PC-9 (cell line): ENCODE measurements around the gene ARHGAP36. TPM values are rescaled to one million over a fixed set of nuclear protein-coding genes. Genes with fewer than 3 reads are reported as not detected.

Source experiments
- BruUV-seq: library from RNA; stranded (reverse); fragments of 400-500 nt; replicated peaks from 2 replicates; lab custom pipeline; 2021; lab: Mats Ljungman, UMichigan
- CTCF ChIA-PET: fragments of 300-600 bp; sonication (Branson Sonifier 250); formaldehyde crosslinking; loops from one replicate; lab custom pipeline; 2022; ENCODE audit warnings: antibody characterized with exemption; lab: Charles Lee
- POLR2A ChIA-PET: fragments of 300-600 bp; sonication (Branson Sonifier 250); formaldehyde crosslinking; loops from one replicate; lab custom pipeline; 2022; ENCODE audit warnings: antibody characterized with exemption; ENCODE audit not compliant: unreplicated experiment; lab: Charles Lee
- DNase-seq, 2 experiments: peaks; one replicate each; pipeline versions ENCODE4 v3.0.0 to v3.0.0-alpha.2; 2015 to 2022; ENCODE audit warnings: mixed read lengths in 1 of 2
- H2AFZ ChIP-seq: fragments of 200-600 bp; sonication (generic); 2 replicates; pipeline ENCODE4 v1.8.1; 2017; ENCODE audit warnings: antibody characterized with exemption
- H3F3A ChIP-seq: fragments of 200-600 bp; sonication (generic); 2 replicates; pipeline ENCODE4 v1.8.1; 2017; ENCODE audit warnings: antibody characterized with exemption, mild to moderate bottlenecking, low read depth; ENCODE audit not compliant: insufficient read depth
- H3K27ac ChIP-seq: fragments of 200-600 bp; sonication (generic); 2 replicates; pipeline ENCODE4 v1.6.1; 2016; ENCODE audit warnings: mixed run types
- H3K27me3 ChIP-seq: fragments of 200-600 bp; sonication (generic); 2 replicates; pipeline ENCODE4 v1.6.1; 2016; ENCODE audit warnings: low read depth, mixed run types; ENCODE audit not compliant: insufficient read depth
- H3K36me3 ChIP-seq: fragments of 200-600 bp; sonication (generic); 2 replicates; pipeline ENCODE4 v1.6.1; 2016; ENCODE audit warnings: low read depth, mixed run types
- H3K4me1 ChIP-seq: fragments of 200-600 bp; sonication (generic); replicated peaks from 2 replicates; pipeline ENCODE4 v1.6.1; 2016; ENCODE audit warnings: mixed run types; ENCODE audit not compliant: insufficient read depth
- H3K4me2 ChIP-seq: fragments of 200-600 bp; sonication (generic); 2 replicates; pipeline ENCODE4 v1.6.1; 2017; ENCODE audit warnings: mixed run types
- H3K4me3 ChIP-seq: fragments of 200-600 bp; sonication (generic); 2 replicates; pipeline ENCODE4 v1.6.1; 2016; ENCODE audit warnings: mixed run types
- H3K79me2 ChIP-seq: fragments of 200-600 bp; sonication (generic); 2 replicates; pipeline ENCODE4 v1.6.1; 2017; ENCODE audit warnings: low read depth, mixed run types
- H3K9me2 ChIP-seq: fragments of 200-600 bp; sonication (generic); 2 replicates; pipeline ENCODE4 v1.8.1; 2017; ENCODE audit warnings: mild to moderate bottlenecking; ENCODE audit not compliant: insufficient read depth
- H3K9me3 ChIP-seq: fragments of 200-600 bp; sonication (generic); 2 replicates; pipeline ENCODE4 v1.8.1; 2016; ENCODE audit warnings: low read depth; ENCODE audit not compliant: insufficient read depth
- H4K20me1 ChIP-seq: fragments of 200-600 bp; sonication (generic); 2 replicates; pipeline ENCODE4 v1.8.1; 2017; ENCODE audit not compliant: insufficient read depth
- CTCF ChIP-seq: fragments of 200-600 bp; sonication (generic); conservative IDR thresholded peaks from 2 replicates; pipeline ENCODE4 v1.6.1; 2017; ENCODE audit warnings: mixed run types, antibody characterized with exemption, mild to moderate bottlenecking, moderate library complexity
- EZH2 ChIP-seq: fragments of 200-600 bp; sonication (generic); IDR thresholded peaks from 2 replicates; pipeline ENCODE4 v1.8.0; 2017; ENCODE audit warnings: antibody characterized with exemption, low read depth
- intact Hi-C: fragments of 100-400 bp; cut with micrococcal nuclease; formaldehyde crosslinking; loops from one replicate; pipeline ENCODE4 v1.10.0; 2022; ENCODE audit not compliant: unreplicated experiment
- total RNA-seq: library from RNA; stranded (reverse); gene quantifications from 2 replicates; pipeline ENCODE4 v1.2.3, GENCODE V29; 2021

The ARHGAP36 gene
- total RNA-seq, 1 experiment from 2014 or later: not detected

- Histone ChIP-seq H2AFZ (no peak overlapping the region), H4K20me1 (no peaks in the 10 kb centered on the region), H3F3A (no peaks in the 10 kb centered on the region), H3K79me2 (no peaks in the 10 kb centered on the region), H3K27me3 (peaks cover 37% of the 10 kb centered on the region), H3K4me2 (no peak overlapping the region), H3K27ac (no peak overlapping the region), H3K4me3 (no peak overlapping the region), H3K36me3 (no peaks in the 10 kb centered on the region), H3K9me3 (no peaks in the 10 kb centered on the region), H3K9me2 (no peaks in the 10 kb centered on the region), H3K4me1 (no peaks in the 10 kb centered on the region)
- TF ChIP-seq CTCF: no peak
- no peak for TF ChIP-seq EZH2
- CTCF ChIA-PET: no interaction called here
- DNase-seq: no peak
- BruUV-seq: no TSS peak
- POLR2A ChIA-PET: no interaction called here
- intact Hi-C loops: no loop called here
Measured at GRCh38 chrX:131073607-131074006, 15.5 kb downstream of the ARHGAP36 start.

- intact Hi-C loops: no loop called here
- Histone ChIP-seq H2AFZ (no peak overlapping the region), H3K36me3 (no peaks in the 10 kb centered on the region), H3F3A (no peaks in the 10 kb centered on the region), H3K9me3 (no peaks in the 10 kb centered on the region), H3K4me2 (no peak overlapping the region), H4K20me1 (no peaks in the 10 kb centered on the region), H3K27me3 (peaks cover 2% of the 10 kb centered on the region; the same call in 1 of the 2 replicates), H3K9me2 (no peaks in the 10 kb centered on the region), H3K27ac (no peak overlapping the region), H3K79me2 (no peaks in the 10 kb centered on the region), H3K4me3 (no peak overlapping the region), H3K4me1 (no peaks in the 10 kb centered on the region)
- no peak for DNase-seq
- CTCF ChIA-PET: no interaction called here
- TF ChIP-seq CTCF: no peak
- no peak for TF ChIP-seq EZH2
- POLR2A ChIA-PET: no interaction called here
- BruUV-seq: no TSS peak
Measured at GRCh38 chrX:131081772-131082740, 23.9 kb downstream of the ARHGAP36 start.

DNA sequence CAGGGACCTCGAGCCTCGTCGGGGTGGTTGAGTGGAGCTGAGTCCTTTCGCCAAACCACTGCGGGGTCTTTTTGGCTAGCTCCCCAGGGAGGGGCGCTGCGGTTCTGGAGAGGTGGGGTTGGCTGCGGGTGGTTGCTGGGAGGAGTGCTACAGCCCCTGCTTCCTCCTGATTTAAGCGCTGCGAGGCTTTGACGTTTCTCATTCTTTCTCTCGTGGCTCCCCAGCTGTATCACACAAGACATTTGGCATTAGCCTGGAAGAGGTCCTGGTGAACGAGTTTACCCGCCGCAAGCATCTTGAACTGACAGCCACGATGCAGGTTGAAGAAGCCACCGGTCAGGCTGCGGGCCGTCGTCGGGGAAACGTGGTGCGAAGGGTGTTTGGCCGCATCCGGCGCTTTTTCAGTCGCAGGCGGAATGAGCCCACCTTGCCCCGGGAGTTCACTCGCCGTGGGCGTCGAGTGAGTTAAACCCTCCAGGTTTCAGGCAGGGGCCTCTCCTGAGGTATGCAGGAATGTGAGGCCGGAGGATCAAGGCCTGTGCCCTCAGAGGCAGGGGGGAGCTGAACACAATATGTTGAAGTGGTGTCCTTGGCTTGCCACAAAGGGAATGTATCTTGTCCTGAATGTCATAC lies 25.5 kb downstream of the ARHGAP36 start:
- Histone ChIP-seq H3K79me2 (no peaks in the 10 kb centered on the region), H4K20me1 (no peaks in the 10 kb centered on the region), H2AFZ (no peak overlapping the region), H3F3A (no peaks in the 10 kb centered on the region), H3K4me2 (no peak overlapping the region), H3K27ac (no peak overlapping the region), H3K36me3 (no peaks in the 10 kb centered on the region), H3K27me3 (no peaks in the 10 kb centered on the region), H3K9me3 (no peaks in the 10 kb centered on the region), H3K4me1 (no peaks in the 10 kb centered on the region), H3K4me3 (no peak overlapping the region), H3K9me2 (no peaks in the 10 kb centered on the region)
- ChIA-PET CTCF (no interaction called here), POLR2A (no interaction called here)
- no peak for DNase-seq
- intact Hi-C loops: no loop called here
- TF ChIP-seq CTCF: no peak
- no peak for TF ChIP-seq EZH2
- no TSS peak for BruUV-seq
